H1 (cell line): Measurements from ENCODE around the gene CCDC107.
A peak's percentile ranks its signal among the peaks of the same experiment; 100 is the strongest.

Source experiments
- BCL11A ChIP-seq, 2 experiments: IDR thresholded peaks; one replicate each; pipeline ENCODE4 v1.6.1; 2011; ENCODE audit warnings: low read depth in 2 of 2, low read length in 2 of 2, mild to moderate bottlenecking in 2 of 2
- CHD2 ChIP-seq: IDR thresholded peaks from 2 replicates; pipeline ENCODE4 v1.6.1; 2012; ENCODE audit warnings: low read length, improper control_type of control experiment
- EP300 ChIP-seq, 2 experiments: IDR thresholded peaks; 1 replicate in 1 of 2; 2 replicates in 1 of 2; pipeline ENCODE4 v1.6.1; 2011 to 2012; ENCODE audit warnings: low read depth in 2 of 2, low read length in 2 of 2, mild to moderate bottlenecking in 2 of 2, borderline replicate concordance in 1 of 2, inconsistent platforms in 1 of 2, moderate library complexity in 1 of 2
- HDAC6 ChIP-seq: IDR thresholded peaks from one replicate; pipeline ENCODE4 v1.7.1; 2012; ENCODE audit warnings: low read depth, mild to moderate bottlenecking, inconsistent platforms, low read length, moderate library complexity
- POLR2A ChIP-seq, 2 experiments: IDR thresholded peaks; 1 replicate in 1 of 2; 2 replicates in 1 of 2; pipeline ENCODE4 v1.6.1; 2011; ENCODE audit warnings: low read depth in 2 of 2, low read length in 2 of 2, mild to moderate bottlenecking in 2 of 2; ENCODE audit errors: control extremely low read depth in 1 of 2
- POLR2AphosphoS5 ChIP-seq: IDR thresholded peaks from 2 replicates; pipeline ENCODE4 v1.6.1; 2011; ENCODE audit warnings: low read depth, low read length
- SIN3A ChIP-seq, 2 experiments: IDR thresholded peaks in 1 of 2; conservative IDR thresholded peaks in 1 of 2; 2 replicates each; pipeline ENCODE4 v1.6.1; 2011 to 2012; ENCODE audit warnings: low read length in 2 of 2, improper control_type of control experiment in 1 of 2, low read depth in 1 of 2, mild to moderate bottlenecking in 1 of 2
- SRF ChIP-seq: IDR thresholded peaks from 2 replicates; pipeline ENCODE4 v1.6.1; 2011; ENCODE audit warnings: mild to moderate bottlenecking, low read depth, low read length, moderate library complexity
- SUZ12 ChIP-seq: fragments of 200-600 bp; sonication (generic); IDR thresholded peaks from 2 replicates; pipeline ENCODE4 v1.6.1; 2012; ENCODE audit warnings: mild to moderate bottlenecking, inconsistent platforms, low read length, moderate library complexity, mixed read lengths
- USF2 ChIP-seq: IDR thresholded peaks from 2 replicates; pipeline ENCODE4 v1.6.1; 2011; ENCODE audit warnings: low read length, improper control_type of control experiment
- TF ChIP-seq, protein P1 (sequence below), 3 experiments: IDR thresholded peaks; 1 replicate in 2 of 3; 2 replicates in 1 of 3; pipeline versions ENCODE4 v1.5.1 to v1.6.1; 2011; ENCODE audit warnings: low read length in 3 of 3, mild to moderate bottlenecking in 3 of 3, inconsistent platforms in 2 of 3, low read depth in 1 of 3, moderate library complexity in 1 of 3; ENCODE audit not compliant: insufficient read depth in 1 of 3; ENCODE audit errors: control extremely low read depth in 1 of 3
- TF ChIP-seq, protein P2 (sequence below): IDR thresholded peaks from 2 replicates; pipeline ENCODE4 v1.6.1; 2012; ENCODE audit warnings: low read length, inconsistent platforms
- TF ChIP-seq, protein P3 (sequence below): IDR thresholded peaks from 2 replicates; pipeline ENCODE4 v1.6.1; 2012; ENCODE audit warnings: inconsistent platforms

GRCh38 chr9:35658137-35658967 is at the start of gene CCDC107:
- TF ChIP-seq, protein P1, sequence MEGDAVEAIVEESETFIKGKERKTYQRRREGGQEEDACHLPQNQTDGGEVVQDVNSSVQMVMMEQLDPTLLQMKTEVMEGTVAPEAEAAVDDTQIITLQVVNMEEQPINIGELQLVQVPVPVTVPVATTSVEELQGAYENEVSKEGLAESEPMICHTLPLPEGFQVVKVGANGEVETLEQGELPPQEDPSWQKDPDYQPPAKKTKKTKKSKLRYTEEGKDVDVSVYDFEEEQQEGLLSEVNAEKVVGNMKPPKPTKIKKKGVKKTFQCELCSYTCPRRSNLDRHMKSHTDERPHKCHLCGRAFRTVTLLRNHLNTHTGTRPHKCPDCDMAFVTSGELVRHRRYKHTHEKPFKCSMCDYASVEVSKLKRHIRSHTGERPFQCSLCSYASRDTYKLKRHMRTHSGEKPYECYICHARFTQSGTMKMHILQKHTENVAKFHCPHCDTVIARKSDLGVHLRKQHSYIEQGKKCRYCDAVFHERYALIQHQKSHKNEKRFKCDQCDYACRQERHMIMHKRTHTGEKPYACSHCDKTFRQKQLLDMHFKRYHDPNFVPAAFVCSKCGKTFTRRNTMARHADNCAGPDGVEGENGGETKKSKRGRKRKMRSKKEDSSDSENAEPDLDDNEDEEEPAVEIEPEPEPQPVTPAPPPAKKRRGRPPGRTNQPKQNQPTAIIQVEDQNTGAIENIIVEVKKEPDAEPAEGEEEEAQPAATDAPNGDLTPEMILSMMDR (IDR thresholded peaks at IDR 0.05; ENCODE audit: control extremely low read depth in 1 of 3, insufficient read depth in 1 of 3, low read depth in 1 of 3, low read length in 3 of 3) = peak; percentile 64 to 71 (median 64)
- TF ChIP-seq SRF (no peak), EP300 (IDR thresholded peaks at IDR 0.05; ENCODE audit: borderline replicate concordance in 1 of 2, low read depth in 2 of 2, low read length in 2 of 2) (no peak), POLR2A (IDR thresholded peaks at IDR 0.05; ENCODE audit: control extremely low read depth in 1 of 2, low read depth in 2 of 2, low read length in 2 of 2) (peak; percentile 76 to 77), HDAC6 (no peak), POLR2AphosphoS5 (peak; percentile 29; the same call in 1 of the 2 replicates), SIN3A (conservative IDR thresholded peaks at IDR 0.05 in 1 of 2, IDR thresholded peaks at IDR 0.05 in 1 of 2; ENCODE audit: low read depth in 1 of 2, low read length in 2 of 2) (no peak), USF2 (no peak), SUZ12 (no peak), CHD2 (no peak), BCL11A (IDR thresholded peaks at IDR 0.05; ENCODE audit: low read depth in 2 of 2, low read length in 2 of 2) (no peak)
- TF ChIP-seq, protein P2, sequence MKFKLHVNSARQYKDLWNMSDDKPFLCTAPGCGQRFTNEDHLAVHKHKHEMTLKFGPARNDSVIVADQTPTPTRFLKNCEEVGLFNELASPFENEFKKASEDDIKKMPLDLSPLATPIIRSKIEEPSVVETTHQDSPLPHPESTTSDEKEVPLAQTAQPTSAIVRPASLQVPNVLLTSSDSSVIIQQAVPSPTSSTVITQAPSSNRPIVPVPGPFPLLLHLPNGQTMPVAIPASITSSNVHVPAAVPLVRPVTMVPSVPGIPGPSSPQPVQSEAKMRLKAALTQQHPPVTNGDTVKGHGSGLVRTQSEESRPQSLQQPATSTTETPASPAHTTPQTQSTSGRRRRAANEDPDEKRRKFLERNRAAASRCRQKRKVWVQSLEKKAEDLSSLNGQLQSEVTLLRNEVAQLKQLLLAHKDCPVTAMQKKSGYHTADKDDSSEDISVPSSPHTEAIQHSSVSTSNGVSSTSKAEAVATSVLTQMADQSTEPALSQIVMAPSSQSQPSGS = no peak
- TF ChIP-seq, protein P3, sequence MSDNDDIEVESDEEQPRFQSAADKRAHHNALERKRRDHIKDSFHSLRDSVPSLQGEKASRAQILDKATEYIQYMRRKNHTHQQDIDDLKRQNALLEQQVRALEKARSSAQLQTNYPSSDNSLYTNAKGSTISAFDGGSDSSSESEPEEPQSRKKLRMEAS = no peak
